GM21390 (cell line): ENCODE measurements around the gene RAB33A.
"Not testable (repeated sequence)": the region's sequence is repeated elsewhere in the genome, so short reads cannot be mapped to it uniquely, and the experiment has no call there.

Experiments used
- ATAC-seq: cut with Tn5 transposase; IDR thresholded peaks from one replicate; pipeline ENCODE4 v1.9.1; 2021; ENCODE audit not compliant: unreplicated experiment

RAB33A gene

GRCh38 chrX:130231184-130231583 lies 59.4 kb downstream of the RAB33A start:
- not testable (repeated sequence) for ATAC-seq
